GM12872 (cell line): ENCODE results near the gene OR51A2.

Experiments used
- TF ChIP-seq, protein P1 (sequence below): IDR thresholded peaks from 3 replicates; pipeline ENCODE4 v1.5.1; 2011; ENCODE audit warnings: low read depth, mild to moderate bottlenecking, low read length, moderate library complexity; ENCODE audit not compliant: insufficient read depth

Gene OR51A2

DNA sequence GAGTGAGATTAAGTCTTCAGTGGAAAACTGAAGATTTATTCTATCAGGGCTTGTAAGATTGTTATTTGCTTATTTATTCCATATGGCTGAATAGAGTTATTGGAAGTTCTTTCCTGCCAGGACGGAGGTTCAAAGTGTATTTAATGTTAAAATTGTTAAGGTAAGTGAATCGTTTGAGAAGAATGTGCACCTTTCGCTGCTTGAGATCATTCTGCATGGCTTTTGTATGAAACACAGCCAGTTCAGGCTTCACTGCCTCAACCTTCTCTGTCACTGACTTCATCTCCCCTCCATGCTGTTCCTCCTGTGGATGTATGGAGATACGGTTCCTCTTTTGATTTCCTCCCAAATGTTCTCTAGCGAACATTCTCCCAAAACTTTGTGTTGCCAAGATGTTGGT is 19.9 kb upstream of the OR51A2 start:
- TF ChIP-seq, protein P1, sequence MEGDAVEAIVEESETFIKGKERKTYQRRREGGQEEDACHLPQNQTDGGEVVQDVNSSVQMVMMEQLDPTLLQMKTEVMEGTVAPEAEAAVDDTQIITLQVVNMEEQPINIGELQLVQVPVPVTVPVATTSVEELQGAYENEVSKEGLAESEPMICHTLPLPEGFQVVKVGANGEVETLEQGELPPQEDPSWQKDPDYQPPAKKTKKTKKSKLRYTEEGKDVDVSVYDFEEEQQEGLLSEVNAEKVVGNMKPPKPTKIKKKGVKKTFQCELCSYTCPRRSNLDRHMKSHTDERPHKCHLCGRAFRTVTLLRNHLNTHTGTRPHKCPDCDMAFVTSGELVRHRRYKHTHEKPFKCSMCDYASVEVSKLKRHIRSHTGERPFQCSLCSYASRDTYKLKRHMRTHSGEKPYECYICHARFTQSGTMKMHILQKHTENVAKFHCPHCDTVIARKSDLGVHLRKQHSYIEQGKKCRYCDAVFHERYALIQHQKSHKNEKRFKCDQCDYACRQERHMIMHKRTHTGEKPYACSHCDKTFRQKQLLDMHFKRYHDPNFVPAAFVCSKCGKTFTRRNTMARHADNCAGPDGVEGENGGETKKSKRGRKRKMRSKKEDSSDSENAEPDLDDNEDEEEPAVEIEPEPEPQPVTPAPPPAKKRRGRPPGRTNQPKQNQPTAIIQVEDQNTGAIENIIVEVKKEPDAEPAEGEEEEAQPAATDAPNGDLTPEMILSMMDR = no peak

DNA sequence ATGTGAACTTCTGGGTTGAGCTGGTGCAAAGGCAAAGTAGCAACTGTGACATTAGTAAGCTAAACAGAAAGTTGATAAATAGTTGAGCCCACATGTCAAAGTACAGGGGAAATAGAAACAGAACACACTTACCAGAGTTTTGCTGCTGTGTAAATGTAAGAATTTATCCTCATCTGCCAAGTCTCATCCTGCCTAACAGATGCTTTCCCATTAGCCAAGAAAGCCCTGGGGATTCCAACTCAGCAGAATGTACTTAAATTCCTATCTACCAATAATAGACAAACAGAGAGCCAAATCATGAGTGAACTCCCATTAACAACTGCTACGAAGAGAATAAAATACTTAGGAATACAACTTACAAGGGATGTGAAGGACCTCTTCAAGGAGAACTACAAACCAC is 7.3 kb upstream of the OR51A2 start:
- TF ChIP-seq, protein P1 = no peak

DNA sequence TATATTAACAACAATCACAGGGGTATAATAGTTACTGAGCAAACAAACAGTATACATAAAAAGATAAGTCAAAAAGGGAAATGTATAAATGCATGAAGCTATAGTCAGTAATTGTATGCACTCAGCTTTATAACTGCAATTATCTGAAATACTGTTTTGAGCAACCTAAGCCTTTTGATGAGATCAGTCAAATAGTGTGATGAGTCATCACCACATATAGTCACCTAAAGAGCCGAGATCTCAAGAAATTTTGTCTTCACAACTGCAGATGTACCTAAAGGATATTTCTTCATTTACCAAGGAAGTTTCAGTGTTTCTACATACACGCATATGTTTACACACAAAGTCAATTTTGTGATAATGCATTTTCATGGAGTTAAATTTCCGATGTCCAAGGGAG is 5.4 kb upstream of the OR51A2 start:
- TF ChIP-seq, protein P1 = no peak

DNA sequence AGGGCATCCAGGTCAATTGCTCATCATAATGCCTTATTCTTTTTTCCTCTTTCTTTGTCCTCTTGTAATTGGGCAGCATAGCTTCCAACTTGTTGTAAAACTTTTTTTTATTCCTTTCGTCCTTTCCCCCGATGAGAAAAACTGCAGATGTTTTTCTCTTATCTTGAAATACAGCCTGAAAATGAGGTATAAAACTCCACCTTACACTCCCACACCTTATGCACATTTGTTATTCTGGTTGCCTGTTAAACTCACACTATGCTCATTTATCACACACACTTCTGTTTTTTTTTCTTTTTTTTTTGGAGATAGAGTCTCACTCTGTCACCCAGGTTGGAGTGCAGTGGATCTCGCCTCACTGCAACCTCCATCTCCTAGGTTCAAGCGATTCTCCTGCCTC is 1.9 kb upstream of the OR51A2 start:
- TF ChIP-seq, protein P1 = no peak

DNA sequence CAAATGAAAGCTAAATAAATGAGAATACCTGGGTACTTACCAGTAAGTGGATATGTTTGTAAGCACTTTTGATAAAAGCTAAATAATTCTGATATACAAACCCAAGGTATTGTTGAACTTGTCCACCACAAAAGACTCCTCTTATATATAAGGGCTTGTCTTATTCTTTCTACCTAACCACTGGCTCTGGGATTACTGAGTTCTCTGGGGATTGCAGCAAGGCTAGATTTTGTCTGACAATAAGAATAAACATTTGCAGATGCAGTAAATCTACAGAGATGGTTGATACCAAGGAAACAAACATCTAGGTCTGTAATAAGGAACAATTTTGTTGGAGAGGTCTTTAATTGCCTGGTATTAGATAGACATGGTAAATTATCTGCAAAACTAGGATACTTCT is 8.0 kb downstream of the OR51A2 start, which contains the start of gene OR51A4:
Gene OR51A4, minus strand, starts transcription at position 101 of the 400 bp plus-strand sequence. CDS start 505 bp downstream, outside the sequence.
- TF ChIP-seq, protein P1 = no peak

DNA sequence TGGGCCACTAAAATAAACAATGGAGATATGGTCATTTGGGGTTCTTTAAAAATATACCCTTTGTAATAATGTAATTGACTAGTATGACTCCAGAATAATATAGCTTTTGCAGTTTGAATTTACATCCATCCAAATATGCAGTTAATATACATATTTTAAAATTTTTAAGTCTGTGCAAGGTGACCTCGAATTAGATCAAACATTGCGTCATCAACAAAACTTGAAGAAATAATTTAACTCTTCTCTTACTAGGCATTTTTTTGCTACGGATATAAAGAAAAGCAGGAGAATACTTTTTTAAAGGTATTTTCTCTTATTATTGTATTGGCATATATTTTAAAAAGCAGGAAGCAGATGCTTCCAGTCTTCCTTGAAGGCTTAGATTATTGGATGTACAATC is 18.8 kb downstream of the OR51A2 start:
- TF ChIP-seq, protein P1 = no peak

DNA sequence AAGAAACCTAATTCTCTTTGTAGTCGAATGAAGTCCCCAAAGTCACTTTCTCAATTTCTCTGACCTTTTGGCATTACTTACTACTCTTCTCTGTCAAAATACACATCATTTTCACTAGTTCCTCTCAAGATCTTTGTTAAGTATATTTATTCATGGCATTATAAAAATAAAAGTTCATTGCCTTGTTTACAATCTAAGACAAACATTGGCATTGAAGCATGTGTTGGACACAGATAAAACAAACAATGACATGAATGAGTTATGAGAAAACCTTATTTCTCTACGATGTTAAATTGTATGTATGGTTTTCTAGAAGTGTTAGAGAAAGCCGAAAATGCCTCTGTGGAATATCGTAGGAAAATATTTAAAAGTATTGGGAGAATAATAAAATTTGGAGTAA is 22.8 kb downstream of the OR51A2 start:
- TF ChIP-seq, protein P1 = no peak

DNA sequence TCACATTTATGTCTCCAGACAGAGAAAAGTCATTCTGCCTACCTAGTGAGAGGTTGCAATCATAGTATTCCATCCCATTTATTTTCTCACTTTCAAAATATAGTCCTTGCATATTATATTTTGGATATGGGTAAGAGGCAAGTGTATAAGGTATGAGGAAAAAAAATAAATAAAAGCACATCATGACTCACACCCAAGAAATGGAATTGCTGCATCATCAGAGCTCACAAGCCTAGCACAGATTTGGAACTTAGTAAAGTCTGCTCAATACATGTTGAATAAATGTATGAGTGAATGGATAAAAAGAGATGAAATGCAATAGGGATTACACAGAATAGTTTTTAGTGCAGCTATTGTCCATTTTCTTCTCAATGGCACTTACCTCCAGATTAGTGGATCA is 28.9 kb downstream of the OR51A2 start:
- TF ChIP-seq, protein P1 = no peak
